ENCODE measurements around the gene SHROOM2. TPM values are rescaled to one million over a fixed set of nuclear protein-coding genes. Genes with fewer than 3 reads are reported as not detected.

Gene SHROOM2
- total and polyA plus RNA-seq, 2 of the 4 experiments (the other 2 are of a cell fraction): 8.1 to 14.2 TPM

- Histone ChIP-seq H3K36me3 (ENCODE audit: control insufficient read depth, insufficient read depth, low read length) (no peaks in the 10 kb centered on the region), H3K4me1 (ENCODE audit: control insufficient read depth, insufficient read depth, low read length) (peaks cover 34% of the 10 kb centered on the region), H2AK5ac (ENCODE audit: low read depth, low read length) (peak overlapping the region; percentile 89), H3K27ac (ENCODE audit: insufficient read depth, low read length) (peak overlapping the region; percentile 23; the same call in 1 of the 2 replicates), H3K4me3 (ENCODE audit: insufficient read depth, low read depth, low read length) (no peak overlapping the region), H3K23ac (ENCODE audit: low read depth, low read length) (no peak overlapping the region), H3K4ac (ENCODE audit: low read depth, low read length) (peak overlapping the region; percentile 92), H4K8ac (ENCODE audit: low read depth in 2 of 2, low read length in 2 of 2) (peak overlapping the region; percentile 3 to 75; a peak in 1 of 4 replicates), H3K9ac (ENCODE audit: low read depth, low read length) (no peak overlapping the region), H4K5ac (ENCODE audit: low read depth, low read length) (peak overlapping the region; percentile 30), H2BK15ac (ENCODE audit: low read depth, low read length) (peak overlapping the region; percentile 72; the same call in 1 of the 3 replicates), H4K20me1 (ENCODE audit: insufficient read depth, low read length) (no peaks in the 10 kb centered on the region), H3K9me1 (ENCODE audit: insufficient read depth, low read length) (peaks cover 3% of the 10 kb centered on the region; the same call in 1 of the 2 replicates), H4K91ac (ENCODE audit: insufficient read depth, low read depth, low read length) (peak overlapping the region; percentile 69), H2BK120ac (ENCODE audit: low read depth, low read length) (peak overlapping the region; percentile 81), H3K56ac (ENCODE audit: extremely low read depth, insufficient read depth, low read length) (no peak overlapping the region), H2BK20ac (ENCODE audit: low read depth, low read length) (peak overlapping the region; percentile 54), H3K4me2 (ENCODE audit: low read depth, low read length) (no peak overlapping the region), H2AFZ (replicated peaks; ENCODE audit: low read length, poor library complexity) (peak overlapping the region; percentile 26), H3K18ac (ENCODE audit: low read depth, low read length) (peak overlapping the region; percentile 34; the same call in 1 of the 2 replicates), H2AK9ac (replicated peaks; ENCODE audit: low read depth, low read length, poor library complexity) (no peak overlapping the region), H2BK5ac (ENCODE audit: low read depth, low read length, poor library complexity, severe bottlenecking) (peak overlapping the region; percentile 72), H3K9me3 (ENCODE audit: control insufficient read depth, insufficient read depth, low read length) (no peaks in the 10 kb centered on the region), H3K79me1 (ENCODE audit: low read depth in 1 of 2, low read length in 2 of 2) (peaks cover 9 to 34% of the 10 kb centered on the region in 2 experiments), H3K14ac (replicated peaks; ENCODE audit: low read depth, low read length) (peak overlapping the region; percentile 82), H3K27me3 (ENCODE audit: control insufficient read depth, insufficient read depth, low read length) (no peaks in the 10 kb centered on the region)
- in situ Hi-C loops (cut with MboI; ENCODE audit: low sequenced_read_pairs): no loop called here
- BruUV-seq (replicated peaks): no TSS peak
- dilution Hi-C loops (cut with HindIII; ENCODE audit: low sequenced_read_pairs, unreplicated experiment): no loop called here
- DNase-seq: no peak
- POLR2A ChIA-PET (ENCODE audit: unreplicated experiment): no interaction called here
- TF ChIP-seq USF2 (IDR thresholded peaks at IDR 0.05; ENCODE audit: low read depth, low read length) (no peak), RCOR1 (IDR thresholded peaks at IDR 0.05; ENCODE audit: insufficient replicate concordance, low read length) (no peak), CHD1 (IDR thresholded peaks at IDR 0.05; ENCODE audit: low read depth, low read length) (no peak), FOS (IDR thresholded peaks at IDR 0.05; ENCODE audit: low read depth, low read length) (no peak), MXI1 (IDR thresholded peaks at IDR 0.05; ENCODE audit: borderline replicate concordance, low read depth, low read length) (no peak), SMC3 (IDR thresholded peaks at IDR 0.05; ENCODE audit: low read depth, low read length) (no peak), RAD21 (IDR thresholded peaks at IDR 0.05; ENCODE audit: low read length) (no peak), CTCF (conservative IDR thresholded peaks at IDR 0.05; ENCODE audit: low read depth, low read length) (no peak), POLR2A (IDR thresholded peaks at IDR 0.05; ENCODE audit: low read depth, low read length) (no peak), MAFK (IDR thresholded peaks at IDR 0.05; ENCODE audit: low read depth, low read length) (no peak)
- CTCF ChIA-PET: no interaction called here
- WGBS, 2 experiments (ENCODE audit: extremely low coverage in 2 of 2, insufficient read length in 1 of 2): no CpG with 5 or more reads among the region's 6 CpGs
- ATAC-seq (ENCODE audit: low read depth): no peak
- intact Hi-C loops (cut with micrococcal nuclease): no loop called here
Measured at GRCh38 chrX:9909254-9909653, 123.0 kb downstream of the SHROOM2 start.
